GM10248 (cell line): ENCODE measurements around the gene BCAS4.

ENCODE experiments used
- CTCF ChIA-PET: fragments of 300-600 bp; sonication (Branson Sonifier 250); formaldehyde crosslinking; extraction: SDS; loops from one replicate; lab custom pipeline; 2021; ENCODE audit warnings: antibody characterized with exemption; lab: Yijun Ruan, JAX
- POLR2A ChIA-PET: fragments of 350-650 bp; sonication (Branson Sonifier 250); formaldehyde crosslinking; extraction: SDS; loops from one replicate; lab custom pipeline; 2020; ENCODE audit warnings: antibody characterized with exemption; lab: Yijun Ruan, JAX
- DNase-seq: peaks from one replicate; pipeline ENCODE4 v3.0.0; 2012; ENCODE audit errors: extremely low spot score
- CTCF ChIP-seq: IDR thresholded peaks from 2 replicates; pipeline ENCODE4 v1.5.1; 2012; ENCODE audit warnings: mild to moderate bottlenecking, low read depth; ENCODE audit errors: extremely low read depth, missing control alignments, control extremely low read depth

BCAS4 gene

GRCh38 chr20:50794846-50795634 is at the start of gene BCAS4:
BCAS4 (plus strand) TSS chr20:50795061; CDS start chr20:50795084, 23 bp downstream.
- CTCF ChIA-PET: interaction anchor here (0.7 to 10.5 kb wide), 75 partner anchors 9 to 820 kb away, joined by 3 to 220 read pairs (median 5); partner anchors contain the start of genes ADNP, DPM1, MOCS3 and PARD6B
- TF ChIP-seq CTCF: peak; percentile 98
- DNase-seq: peak; percentile 95
- POLR2A ChIA-PET: interaction anchor here (0.6 to 1.1 kb wide), 3 partner anchors 9 to 163 kb away, joined by 4 to 9 read pairs (median 4); partner anchors contain the start of genes ADNP and DPM1

- no peak for DNase-seq
- ChIA-PET POLR2A (no interaction called here), CTCF (no interaction called here)
- no peak for TF ChIP-seq CTCF
Measured at GRCh38 chr20:50745634-50746137, 49.2 kb upstream of the BCAS4 start.

- no peak for DNase-seq
- no peak for TF ChIP-seq CTCF
- ChIA-PET POLR2A (no interaction called here), CTCF (interaction anchor here (0.7 to 0.8 kb wide), 2 partner anchors 9 to 48 kb away, joined by 3 to 4 read pairs; partner anchors contain the start of gene BCAS4)
Measured at GRCh38 chr20:50746138-50746940, 48.5 kb upstream of the BCAS4 start.

- no peak for DNase-seq
- ChIA-PET POLR2A (no interaction called here), CTCF (interaction anchor here (0.8 to 2.4 kb wide), 2 partner anchors 17 to 30 kb away, joined by 4 to 6 read pairs; no protein-coding TSS in a partner anchor)
- no peak for TF ChIP-seq CTCF
Measured at GRCh38 chr20:50747275-50747674, 47.6 kb upstream of the BCAS4 start.

- no peak for DNase-seq
- CTCF ChIA-PET: interaction anchor here (1.1 to 2.7 kb wide), 22 partner anchors 8 to 145 kb away, joined by 3 to 23 read pairs (median 6); partner anchors contain the start of genes BCAS4 and PARD6B
- POLR2A ChIA-PET: interaction anchor here (0.7 kb wide), 1 partner anchor 30 kb away, joined by 3 read pairs; no protein-coding TSS in a partner anchor
- TF ChIP-seq CTCF: no peak
Measured at GRCh38 chr20:50750145-50750671, 44.7 kb upstream of the BCAS4 start.
